SU-DHL-6 (cell line): ENCODE measurements around the gene NRXN2.

ENCODE experiments used
- CTCF ChIP-seq: fragments of 200-600 bp; sonication (generic); IDR thresholded peaks from one replicate; pipeline ENCODE4 v1.5.1; 2017; ENCODE audit warnings: antibody characterized with exemption, mild to moderate bottlenecking, low read length, moderate library complexity; ENCODE audit not compliant: insufficient read depth, poor library complexity, severe bottlenecking
- EZH2phosphoT487 ChIP-seq: fragments of 200-600 bp; sonication (generic), shearing (Covaris generic); conservative IDR thresholded peaks from 2 replicates; pipeline ENCODE4 v1.6.1; 2018; ENCODE audit warnings: mild to moderate bottlenecking, antibody characterized with exemption, low read length, moderate library complexity, mixed read lengths

- no peak for TF ChIP-seq CTCF
- no peak for TF ChIP-seq EZH2phosphoT487
These were observed 157.8 kb downstream of the NRXN2 start for GRCh38 chr11:64564947-64565889.
